Measurements from ENCODE around the gene GHRHR. TPM values are rescaled to one million over a fixed set of nuclear protein-coding genes. Genes with fewer than 3 reads are reported as not detected.

The GHRHR gene
- total RNA-seq, 2 experiments from 2014 or later, result not detected

GRCh38 chr7:31017721-31018120 is 54.0 kb downstream of the GHRHR start:
- no peaks in the 10 kb centered on the region for H3K36me3 Mint-ChIP-seq (ENCODE audit: low read depth)
- ATAC-seq (no peak), DNase-seq (no peak)
- no peak overlapping the region for H3K4me3 Mint-ChIP-seq
- no peaks in the 10 kb centered on the region for H3K9me3 Mint-ChIP-seq (ENCODE audit: low read depth)
- intact Hi-C loops (cut with DNase I, micrococcal nuclease), result no loop called here
- ChIA-PET POLR2A (no interaction called here), CTCF (no interaction called here)
- peaks cover 13% of the 10 kb centered on the region for H3K27me3 Mint-ChIP-seq
- H3K4me1 Mint-ChIP-seq, result peaks cover 6% of the 10 kb centered on the region
- H3K27ac Mint-ChIP-seq, result no peak overlapping the region

DNA sequence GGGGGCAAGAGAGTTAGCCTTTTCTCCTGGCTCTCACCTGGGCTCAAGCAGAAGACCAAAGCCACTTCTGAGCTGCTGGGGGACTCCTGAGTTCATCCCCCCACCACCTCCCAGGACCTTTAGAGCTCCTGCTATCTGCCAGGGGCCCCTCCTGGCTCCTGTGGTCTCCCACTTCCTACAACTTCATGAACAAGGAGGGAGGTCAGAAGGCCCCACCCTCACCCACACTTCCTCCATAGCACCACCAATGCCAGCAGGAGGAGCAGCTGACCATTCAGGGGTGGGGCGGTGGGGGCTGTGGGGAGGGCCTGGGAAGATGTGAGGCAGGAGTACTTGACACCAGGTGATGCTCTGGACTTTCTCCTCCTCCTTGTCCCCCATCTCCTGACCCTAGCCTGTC is 55.8 kb downstream of the GHRHR start:
- no peaks in the 10 kb centered on the region for H3K36me3 Mint-ChIP-seq (ENCODE audit: low read depth)
- DNase-seq (no peak), ATAC-seq (no peak)
- H3K4me3 Mint-ChIP-seq, result no peak overlapping the region
- H3K27me3 Mint-ChIP-seq, result peaks cover 7% of the 10 kb centered on the region
- H3K9me3 Mint-ChIP-seq (ENCODE audit: low read depth), result peaks cover 5% of the 10 kb centered on the region
- intact Hi-C loops (cut with DNase I, micrococcal nuclease), result no loop called here
- no peak overlapping the region for H3K27ac Mint-ChIP-seq
- H3K4me1 Mint-ChIP-seq, result peaks cover 14% of the 10 kb centered on the region
- ChIA-PET POLR2A (no interaction called here), CTCF (interaction anchor here (0.6 kb wide), 1 partner anchor 36 kb away, joined by 4 read pairs; no protein-coding TSS in a partner anchor)

GRCh38 chr7:31020161-31020560 is 56.4 kb downstream of the GHRHR start:
- intact Hi-C loops (cut with DNase I, micrococcal nuclease), result no loop called here
- CTCF ChIA-PET, result interaction anchor here (0.6 kb wide), 1 partner anchor 37 kb away, joined by 4 read pairs; no protein-coding TSS in a partner anchor
- peaks cover 5% of the 10 kb centered on the region for H3K9me3 Mint-ChIP-seq (ENCODE audit: low read depth)
- POLR2A ChIA-PET, result no interaction called here
- no peak for ATAC-seq
- H3K27me3 Mint-ChIP-seq, result peaks cover 5% of the 10 kb centered on the region
- H3K4me3 Mint-ChIP-seq, result no peak overlapping the region
- no peak overlapping the region for H3K27ac Mint-ChIP-seq
- H3K4me1 Mint-ChIP-seq, result peaks cover 14% of the 10 kb centered on the region
- no peaks in the 10 kb centered on the region for H3K36me3 Mint-ChIP-seq (ENCODE audit: low read depth)
- DNase-seq, result no peak

GRCh38 chr7:31020652-31021051 is 56.9 kb downstream of the GHRHR start:
- CTCF ChIA-PET, result interaction anchor here (0.8 kb wide), 1 partner anchor 28 kb away, joined by 4 read pairs; no protein-coding TSS in a partner anchor
- Mint-ChIP-seq H3K36me3 (ENCODE audit: low read depth) (no peaks in the 10 kb centered on the region), H3K9me3 (ENCODE audit: low read depth) (peaks cover 5% of the 10 kb centered on the region), H3K4me3 (no peak overlapping the region), H3K27me3 (peaks cover 3% of the 10 kb centered on the region), H3K27ac (no peak overlapping the region), H3K4me1 (peaks cover 14% of the 10 kb centered on the region)
- no peak for DNase-seq
- intact Hi-C loops (cut with DNase I, micrococcal nuclease), result no loop called here
- ATAC-seq, result no peak
- POLR2A ChIA-PET, result no interaction called here

GRCh38 chr7:31022117-31022516 is 58.4 kb downstream of the GHRHR start:
- DNase-seq (no peak), ATAC-seq (no peak)
- peaks cover 13% of the 10 kb centered on the region for H3K4me1 Mint-ChIP-seq
- H3K4me3 Mint-ChIP-seq, result no peak overlapping the region
- H3K36me3 Mint-ChIP-seq (ENCODE audit: low read depth), result no peaks in the 10 kb centered on the region
- POLR2A ChIA-PET, result no interaction called here
- intact Hi-C loops (cut with DNase I, micrococcal nuclease), result no loop called here
- H3K9me3 Mint-ChIP-seq (ENCODE audit: low read depth), result peaks cover 5% of the 10 kb centered on the region
- no peak overlapping the region for H3K27ac Mint-ChIP-seq
- CTCF ChIA-PET, result no interaction called here
- H3K27me3 Mint-ChIP-seq, result no peaks in the 10 kb centered on the region

DNA sequence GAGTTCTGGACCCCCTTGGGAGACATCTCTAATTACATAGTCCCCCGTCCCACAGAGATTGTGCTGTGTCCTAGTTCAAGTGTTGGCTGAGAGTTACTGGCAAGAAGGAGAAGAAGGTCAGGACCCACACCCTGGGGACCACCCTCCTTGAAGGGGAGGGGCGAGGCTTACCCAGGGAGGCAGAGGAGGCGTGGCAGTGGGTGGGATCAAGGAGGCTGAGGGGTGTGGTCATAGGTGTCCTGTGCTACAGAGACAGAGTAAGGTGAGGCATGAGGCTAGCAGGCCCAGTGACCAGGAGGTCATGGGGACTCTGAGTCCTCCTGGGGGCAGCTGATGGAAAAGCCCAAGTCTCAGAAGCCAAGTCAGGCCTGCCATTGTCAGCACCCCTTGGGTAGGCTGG is 59.0 kb downstream of the GHRHR start:
- Mint-ChIP-seq H3K27me3 (no peaks in the 10 kb centered on the region), H3K27ac (no peak overlapping the region), H3K4me3 (no peak overlapping the region), H3K36me3 (ENCODE audit: low read depth) (no peaks in the 10 kb centered on the region), H3K9me3 (ENCODE audit: low read depth) (peaks cover 5% of the 10 kb centered on the region), H3K4me1 (peaks cover 11% of the 10 kb centered on the region)
- no peak for DNase-seq
- ChIA-PET POLR2A (no interaction called here), CTCF (interaction anchor here (0.6 to 0.7 kb wide), 2 partner anchors 21 to 26 kb away, joined by 3 read pairs; no protein-coding TSS in a partner anchor)
- intact Hi-C loops (cut with DNase I, micrococcal nuclease), result no loop called here
- ATAC-seq, result no peak

- intact Hi-C loops (cut with DNase I, micrococcal nuclease), result no loop called here
- DNase-seq (peak; percentile 24), ATAC-seq (peak; percentile 53)
- H3K4me1 Mint-ChIP-seq, result peaks cover 11% of the 10 kb centered on the region
- no peak overlapping the region for H3K4me3 Mint-ChIP-seq
- peaks cover 5% of the 10 kb centered on the region for H3K9me3 Mint-ChIP-seq (ENCODE audit: low read depth)
- H3K27ac Mint-ChIP-seq, result no peak overlapping the region
- H3K27me3 Mint-ChIP-seq, result no peaks in the 10 kb centered on the region
- ChIA-PET CTCF (no interaction called here), POLR2A (no interaction called here)
- no peaks in the 10 kb centered on the region for H3K36me3 Mint-ChIP-seq (ENCODE audit: low read depth)
These were observed 60.1 kb downstream of the GHRHR start for GRCh38 chr7:31023877-31024276.

DNA sequence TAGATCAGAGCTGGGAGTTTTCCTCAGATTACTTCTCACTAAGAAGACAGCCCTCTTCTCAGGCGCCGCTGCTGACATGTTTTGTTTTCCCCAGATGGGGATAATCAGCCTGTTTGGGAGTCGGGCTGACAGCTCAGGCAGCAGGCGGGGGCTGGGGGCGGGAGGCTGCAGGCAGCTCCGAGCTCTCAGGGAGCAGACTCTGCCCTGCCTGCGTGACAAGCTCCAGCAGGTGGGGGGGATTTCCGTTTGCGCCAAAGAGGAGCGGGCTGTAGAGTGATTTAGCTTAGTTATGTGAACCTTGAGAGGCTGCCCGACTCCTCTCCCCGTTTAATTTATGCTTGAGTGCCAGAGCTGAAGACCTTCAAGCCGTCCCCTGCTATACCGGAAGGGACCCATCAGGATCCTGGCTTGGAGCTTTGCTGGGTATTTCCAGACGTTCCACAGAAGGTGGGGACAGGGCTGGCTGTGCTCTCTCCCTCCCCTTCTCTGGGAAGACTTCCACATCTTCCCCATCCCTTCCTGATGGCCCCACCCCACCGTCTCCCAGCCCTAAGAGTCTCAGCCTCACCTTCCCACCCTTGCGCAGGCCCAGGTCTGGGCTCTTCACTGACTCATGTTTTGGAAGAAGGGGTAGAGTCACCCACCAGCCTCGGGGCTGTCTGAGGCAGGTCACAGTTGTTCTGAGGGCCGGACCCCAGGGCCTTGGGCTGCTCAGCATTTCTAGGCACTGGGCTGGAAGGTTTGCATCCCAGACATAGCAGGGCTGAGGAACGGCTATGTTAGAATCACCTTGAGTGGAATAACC is 63.6 kb downstream of the GHRHR start:
- CTCF ChIA-PET, result interaction anchor here (1.0 kb wide), 1 partner anchor 89 kb away, joined by 3 read pairs; no protein-coding TSS in a partner anchor
- ATAC-seq, result no peak
- intact Hi-C loops (cut with DNase I, micrococcal nuclease), result no loop called here

DNA sequence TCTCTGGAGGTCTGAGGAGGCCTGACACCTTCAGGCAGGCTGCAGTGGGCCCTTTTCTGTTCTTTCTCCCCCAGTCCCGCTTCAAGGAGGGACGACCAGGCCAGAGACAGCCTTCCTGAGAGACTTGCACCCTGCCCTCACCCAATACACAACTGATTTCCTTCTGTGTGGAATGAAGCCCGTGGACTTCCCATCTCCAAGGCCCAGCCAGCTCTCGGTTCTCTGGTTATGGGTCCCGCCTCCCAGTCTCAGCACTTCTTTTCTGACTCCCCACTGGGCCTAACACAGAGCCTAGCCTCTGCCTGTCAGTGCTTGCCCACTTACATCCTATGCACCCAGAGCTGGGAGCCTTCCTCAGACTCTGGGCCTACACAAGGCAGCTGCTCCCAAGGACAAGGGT is 64.3 kb downstream of the GHRHR start:
- ChIA-PET POLR2A (no interaction called here), CTCF (interaction anchor here (0.7 kb wide), 1 partner anchor 222 kb away, joined by 3 read pairs; no protein-coding TSS in a partner anchor)
- Mint-ChIP-seq H3K27me3 (peaks cover 2% of the 10 kb centered on the region), H3K9me3 (ENCODE audit: low read depth) (peaks cover 5% of the 10 kb centered on the region), H3K4me3 (no peak overlapping the region), H3K4me1 (peaks cover 8% of the 10 kb centered on the region), H3K27ac (no peak overlapping the region), H3K36me3 (ENCODE audit: low read depth) (no peaks in the 10 kb centered on the region)
- intact Hi-C loops (cut with DNase I, micrococcal nuclease), result no loop called here
- DNase-seq, result no peak
- ATAC-seq, result no peak

More for the DNA sequence above, 63.6 kb downstream of the GHRHR start:
- POLR2A ChIA-PET, result no interaction called here
- Mint-ChIP-seq H3K27ac (no peak overlapping the region), H3K36me3 (ENCODE audit: low read depth) (no peaks in the 10 kb centered on the region), H3K27me3 (peaks cover 1% of the 10 kb centered on the region), H3K4me3 (no peak overlapping the region), H3K4me1 (peaks cover 8% of the 10 kb centered on the region), H3K9me3 (ENCODE audit: low read depth) (peaks cover 5% of the 10 kb centered on the region)
- peak; percentile 10 for DNase-seq

DNA sequence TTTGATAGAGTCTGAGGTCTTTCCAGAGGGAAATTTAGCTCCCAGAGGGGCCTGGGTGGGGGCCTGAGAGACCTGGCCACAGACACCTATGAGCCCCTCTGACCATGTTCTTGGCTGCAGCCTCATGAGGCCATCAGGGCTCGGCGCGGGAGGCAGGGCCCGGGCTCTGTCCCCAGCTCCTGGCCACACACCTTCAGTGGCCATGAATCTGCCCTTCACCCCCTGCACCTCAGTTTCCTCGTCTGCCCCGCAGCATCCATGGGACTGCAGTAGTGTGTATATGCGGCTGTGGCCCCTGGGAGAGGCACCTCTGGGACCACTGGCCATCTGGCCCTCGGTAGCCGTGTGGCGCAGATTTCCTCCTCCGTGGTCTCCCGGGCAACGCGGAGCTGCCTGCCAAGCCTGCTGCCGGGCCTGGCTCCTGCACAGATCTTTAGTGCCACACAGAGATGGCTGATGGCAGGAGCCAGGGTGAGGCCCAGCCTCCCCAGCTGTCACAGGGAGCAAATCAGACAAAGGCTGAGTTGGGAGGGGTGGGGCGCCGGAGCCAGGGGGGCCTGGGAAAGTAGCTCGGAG is 64.8 kb downstream of the GHRHR start:
- DNase-seq (no peak), ATAC-seq (no peak)
- peaks cover 5% of the 10 kb centered on the region for H3K9me3 Mint-ChIP-seq (ENCODE audit: low read depth)
- CTCF ChIA-PET, result interaction anchor here (0.7 kb wide), 1 partner anchor 222 kb away, joined by 3 read pairs; no protein-coding TSS in a partner anchor
- intact Hi-C loops (cut with DNase I, micrococcal nuclease), result no loop called here
- no peak overlapping the region for H3K27ac Mint-ChIP-seq
- peaks cover 2% of the 10 kb centered on the region for H3K27me3 Mint-ChIP-seq
- H3K4me1 Mint-ChIP-seq, result peaks cover 8% of the 10 kb centered on the region
- H3K4me3 Mint-ChIP-seq, result no peak overlapping the region
- POLR2A ChIA-PET, result no interaction called here
- no peaks in the 10 kb centered on the region for H3K36me3 Mint-ChIP-seq (ENCODE audit: low read depth)

Data from activated CD4-positive, alpha-beta T cell treated with anti-CD3 and anti-CD28 coated beads for 36 hours (primary cell).